Dedifferentiated amniotic fluid mesenchymal stem cell (primary cell): ENCODE results near the gene SMARCE1.

ENCODE experiments used
- DNase-seq: peaks from one replicate; pipeline ENCODE4 v3.0.0-alpha.2; 2016; ENCODE audit errors: extremely low spot score

The SMARCE1 gene

GRCh38 chr17:40645943-40646342 lies 1.7 kb downstream of the SMARCE1 start:
- DNase-seq: no peak

GRCh38 chr17:40645291-40645690 lies 2.3 kb downstream of the SMARCE1 start:
- no peak for DNase-seq

GRCh38 chr17:40637931-40638330 lies 9.7 kb downstream of the SMARCE1 start:
- no peak for DNase-seq

GRCh38 chr17:40633871-40634270 lies 13.7 kb downstream of the SMARCE1 start:
- DNase-seq: no peak

GRCh38 chr17:40632216-40632615 lies 15.4 kb downstream of the SMARCE1 start:
- DNase-seq: no peak

- no peak for DNase-seq
These were observed 17.8 kb downstream of the SMARCE1 start for GRCh38 chr17:40629842-40630241.

- DNase-seq: no peak
These were observed 22.3 kb downstream of the SMARCE1 start for GRCh38 chr17:40625311-40625710.

GRCh38 chr17:40623419-40624210 lies 24.0 kb downstream of the SMARCE1 start:
- no peak for DNase-seq

GRCh38 chr17:40622509-40622928 lies 25.1 kb downstream of the SMARCE1 start:
- DNase-seq: no peak

- no peak for DNase-seq
These were observed 26.0 kb downstream of the SMARCE1 start for GRCh38 chr17:40621578-40621977.

GRCh38 chr17:40621019-40621418 lies 26.6 kb downstream of the SMARCE1 start:
- DNase-seq: no peak

- DNase-seq: no peak
These were observed 28.6 kb downstream of the SMARCE1 start for GRCh38 chr17:40618754-40619625.

- DNase-seq: no peak
These were observed 29.9 kb downstream of the SMARCE1 start for GRCh38 chr17:40617678-40618240.

- DNase-seq: no peak
These were observed 31.0 kb downstream of the SMARCE1 start for GRCh38 chr17:40616592-40616991.

- no peak for DNase-seq
These were observed 31.7 kb downstream of the SMARCE1 start for GRCh38 chr17:40615841-40616476.

GRCh38 chr17:40615068-40615840 lies 32.4 kb downstream of the SMARCE1 start:
- no peak for DNase-seq

GRCh38 chr17:40614431-40615067 lies 33.1 kb downstream of the SMARCE1 start:
- DNase-seq: no peak

- no peak for DNase-seq
These were observed 34.0 kb downstream of the SMARCE1 start for GRCh38 chr17:40613467-40614154.

GRCh38 chr17:40612599-40613244 lies 34.9 kb downstream of the SMARCE1 start:
- no peak for DNase-seq
